Endothelial cell of umbilical vein (primary cell): ENCODE results near the gene TRPT1. TPM values are rescaled to one million over a fixed set of nuclear protein-coding genes. Genes with fewer than 3 reads are reported as not detected.

ENCODE experiments used
- BruUV-seq: library from RNA; stranded (reverse); fragments of 400-500 nt; replicated peaks from 2 replicates; lab custom pipeline; 2021; lab: Mats Ljungman, UMichigan
- CTCF ChIA-PET: fragments of 300-600, 350-600 bp; sonication (Branson Sonifier 250); formaldehyde crosslinking; loops from one replicate; lab custom pipeline; 2021; ENCODE audit warnings: antibody characterized with exemption, inconsistent platforms; lab: Charles Lee
- POLR2A ChIA-PET: fragments of 300-600, 350-600 bp; sonication (Branson Sonifier 250); formaldehyde crosslinking; loops from one replicate; lab custom pipeline; 2021; ENCODE audit warnings: antibody characterized with exemption, inconsistent platforms; lab: Charles Lee
- DNase-seq: peaks from one replicate; pipeline ENCODE4 v3.0.0-alpha.2; 2011; ENCODE audit warnings: low read depth, low spot score
- FAIRE-seq: peaks from 2 replicates; lab custom pipeline; 2011; peaks lifted over from hg19 to GRCh38; lab: Jason Lieb, UNC
- H2AFZ ChIP-seq: 2 replicates; pipeline ENCODE4 v1.6.0; 2012; ENCODE audit warnings: low read depth, low read length, control low read depth, inconsistent platforms
- H3K27ac ChIP-seq: 2 replicates; pipeline ENCODE4 v1.5.1; 2011; ENCODE audit warnings: low read depth, mild to moderate bottlenecking, control low read depth, low read length, moderate library complexity; ENCODE audit not compliant: insufficient read depth
- H3K27me3 ChIP-seq, 2 experiments: 2 replicates each; pipeline versions ENCODE4 v1.6.0 to v1.6.1; 2011; ENCODE audit warnings: low read length in 2 of 2, mixed read lengths in 1 of 2; ENCODE audit not compliant: control insufficient read depth in 2 of 2, insufficient read depth in 2 of 2
- H3K36me3 ChIP-seq, 2 experiments: 2 replicates in 1 of 2; 3 replicates in 1 of 2; pipeline ENCODE4 v1.5.1; 2011; ENCODE audit warnings: low read length in 2 of 2, mild to moderate bottlenecking in 1 of 2, moderate library complexity in 1 of 2; ENCODE audit not compliant: control insufficient read depth in 2 of 2, insufficient read depth in 2 of 2; ENCODE audit errors: extremely low read depth in 1 of 2
- H3K4me1 ChIP-seq: 3 replicates; pipeline ENCODE4 v1.5.1; 2011; ENCODE audit warnings: mild to moderate bottlenecking, low read length; ENCODE audit not compliant: control insufficient read depth, insufficient read depth; ENCODE audit errors: extremely low read depth
- H3K4me2 ChIP-seq: 2 replicates; pipeline ENCODE4 v1.6.1; 2011; ENCODE audit warnings: low read length, control low read depth, mixed read lengths; ENCODE audit not compliant: insufficient read depth
- H3K4me3 ChIP-seq, 3 experiments: fragments of 200-600 bp in 1 of 3; sonication (generic), shearing (Covaris generic) in 1 of 3; replicated peaks in 1 of 3; 2 replicates each; pipeline ENCODE4 v1.5.1; 2011 to 2016; ENCODE audit warnings: control low read depth in 3 of 3, low read length in 3 of 3, mild to moderate bottlenecking in 2 of 3, inconsistent platforms in 1 of 3, low read depth in 1 of 3, moderate library complexity in 1 of 3; ENCODE audit not compliant: insufficient read depth in 1 of 3
- H3K79me2 ChIP-seq: 2 replicates; pipeline ENCODE4 v1.6.0; 2012; ENCODE audit warnings: low read length, inconsistent platforms; ENCODE audit not compliant: control insufficient read depth, insufficient read depth
- H3K9ac ChIP-seq: replicated peaks from 2 replicates; pipeline ENCODE3; 2011; ENCODE audit warnings: low read length, control low read depth; ENCODE audit not compliant: insufficient read depth; ENCODE audit errors: extremely low read depth
- H3K9me1 ChIP-seq: replicated peaks from 3 replicates; pipeline ENCODE4 v1.6.0; 2011; ENCODE audit warnings: mild to moderate bottlenecking, low read length; ENCODE audit not compliant: control insufficient read depth, insufficient read depth; ENCODE audit errors: extremely low read depth
- H3K9me3 ChIP-seq: replicated peaks from 2 replicates; pipeline ENCODE4 v1.5.1; 2012; ENCODE audit warnings: low read length, inconsistent platforms; ENCODE audit not compliant: control insufficient read depth, insufficient read depth
- H4K20me1 ChIP-seq: replicated peaks from 2 replicates; pipeline ENCODE3; 2011; ENCODE audit warnings: mild to moderate bottlenecking, low read length; ENCODE audit not compliant: control insufficient read depth, insufficient read depth; ENCODE audit errors: extremely low read depth
- EZH2 ChIP-seq: IDR thresholded peaks from 2 replicates; pipeline ENCODE4 v1.6.1; 2012; ENCODE audit warnings: borderline replicate concordance, low read depth, mild to moderate bottlenecking, moderate library complexity, low read length, inconsistent platforms; ENCODE audit not compliant: severe bottlenecking
- FOS ChIP-seq: IDR thresholded peaks from 2 replicates; pipeline ENCODE4 v1.6.1; 2011; ENCODE audit warnings: mild to moderate bottlenecking, low read length, moderate library complexity, borderline replicate concordance; ENCODE audit not compliant: insufficient read depth
- GATA2 ChIP-seq: IDR thresholded peaks from 2 replicates; pipeline ENCODE4 v1.7.0; 2011; ENCODE audit warnings: low read depth, mild to moderate bottlenecking, moderate library complexity, mixed read lengths, low read length; ENCODE audit not compliant: insufficient read length, insufficient read depth
- JUN ChIP-seq: IDR thresholded peaks from 2 replicates; pipeline ENCODE4 v1.6.1; 2011; ENCODE audit warnings: borderline replicate concordance, low read depth; ENCODE audit not compliant: insufficient read length, insufficient read depth
- MYC ChIP-seq: IDR thresholded peaks from one replicate; pipeline ENCODE4 v1.6.1; 2011; ENCODE audit warnings: mild to moderate bottlenecking, low read depth, low read length
- POLR2A ChIP-seq: IDR thresholded peaks from 2 replicates; pipeline ENCODE4 v1.6.1; 2012; ENCODE audit warnings: low read depth, mild to moderate bottlenecking, control low read depth, low read length
- POLR2AphosphoS5 ChIP-seq: IDR thresholded peaks from 2 replicates; pipeline ENCODE4 v1.6.1; 2012; ENCODE audit warnings: low read depth, mild to moderate bottlenecking, control low read depth, low read length, moderate library complexity; ENCODE audit not compliant: insufficient read depth
- dilution Hi-C: fragments of 300-500 bp; cut with MboI; formaldehyde crosslinking; loops from one replicate; pipeline ENCODE4 v1.15.0; 2019; ENCODE audit warnings: low sequenced_read_pairs; ENCODE audit not compliant: extremely low pct_ligation_motif_present
- intact Hi-C: fragments of 100-400 bp; cut with micrococcal nuclease; formaldehyde crosslinking; loops from one replicate; pipeline ENCODE4 v1.10.0; 2022
- polyA plus RNA-seq, 4 experiments: library from polyadenylated mRNA; depleted of rRNA in 3 of 4; stranded (reverse) in 3 of 4; unstranded in 1 of 4; fragments of >200 nt; gene quantifications; 2 replicates each; pipeline versions ENCODE4 v1.2.1 to v1.2.3, GENCODE V29; 2011 to 2012; ENCODE audit warnings: missing spikeins in 1 of 4
- total RNA-seq: library from RNA; stranded (reverse); gene quantifications from 2 replicates; pipeline ENCODE4 v1.2.3, GENCODE V29; 2021
- TF ChIP-seq, protein P1 (sequence below): IDR thresholded peaks from 2 replicates; pipeline ENCODE4 v1.6.1; 2011; ENCODE audit not compliant: insufficient read depth, insufficient read length
- TF ChIP-seq, protein P2 (sequence below), 2 donors: IDR thresholded peaks; 1 replicate in 1 of 2; 2 replicates in 1 of 2; pipeline ENCODE4 v1.5.1; 2011; ENCODE audit warnings: low read length in 2 of 2, mild to moderate bottlenecking in 2 of 2, moderate library complexity in 2 of 2, control low read depth in 1 of 2, inconsistent platforms in 1 of 2, low read depth in 1 of 2; ENCODE audit not compliant: insufficient read depth in 1 of 2; ENCODE audit errors: extremely low read depth in 1 of 2

Gene TRPT1
- total and polyA plus RNA-seq, 2 donors (not counting 3 experiments of a cell fraction or from before 2014, with no cell fraction given): 26.2 to 56.6 TPM

DNA sequence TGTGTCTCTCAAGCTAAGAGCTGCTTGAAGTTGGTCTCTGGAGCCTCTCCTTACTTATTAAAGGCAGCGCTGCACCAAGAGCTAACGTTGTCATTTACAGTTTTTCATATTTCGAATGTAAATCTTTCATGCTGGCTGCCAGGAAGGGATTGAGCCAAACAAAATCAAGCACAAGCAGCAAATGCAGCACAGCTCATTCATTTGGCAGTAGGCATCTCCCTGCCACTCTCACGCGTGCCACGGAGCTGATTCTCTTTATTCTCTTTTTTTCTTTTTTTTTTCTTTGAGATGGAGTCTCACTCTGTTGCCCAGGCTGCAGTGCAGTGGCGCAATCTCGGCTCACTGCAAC is 7.0 kb upstream of the TRPT1 start:
- Histone ChIP-seq H3K9me1 (no peaks in the 10 kb centered on the region), H3K27ac (no peak overlapping the region), H3K4me2 (no peak overlapping the region), H3K9me3 (no peaks in the 10 kb centered on the region), H2AFZ (no peak overlapping the region), H4K20me1 (no peaks in the 10 kb centered on the region), H3K27me3 (no peaks in the 10 kb centered on the region), H3K9ac (no peak overlapping the region), H3K4me3 (no peak overlapping the region), H3K79me2 (no peaks in the 10 kb centered on the region), H3K4me1 (peaks cover 10% of the 10 kb centered on the region), H3K36me3 (peaks cover 3 to 4% of the 10 kb centered on the region in 2 experiments)
- CTCF ChIA-PET: interaction anchor here (1.1 to 2.1 kb wide), 3 partner anchors 26 to 68 kb away, joined by 4 to 10 read pairs (median 6); no protein-coding TSS in a partner anchor
- POLR2A ChIA-PET: no interaction called here
- intact Hi-C loops (loop anchor here (5.0 kb wide), 1 partner anchor 46 kb away; the partner anchor contains the start of gene STIP1), dilution Hi-C loops (no loop called here)
- TF ChIP-seq JUN: no peak
- TF ChIP-seq, protein P1, sequence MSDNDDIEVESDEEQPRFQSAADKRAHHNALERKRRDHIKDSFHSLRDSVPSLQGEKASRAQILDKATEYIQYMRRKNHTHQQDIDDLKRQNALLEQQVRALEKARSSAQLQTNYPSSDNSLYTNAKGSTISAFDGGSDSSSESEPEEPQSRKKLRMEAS: no peak
- TF ChIP-seq, protein P2, sequence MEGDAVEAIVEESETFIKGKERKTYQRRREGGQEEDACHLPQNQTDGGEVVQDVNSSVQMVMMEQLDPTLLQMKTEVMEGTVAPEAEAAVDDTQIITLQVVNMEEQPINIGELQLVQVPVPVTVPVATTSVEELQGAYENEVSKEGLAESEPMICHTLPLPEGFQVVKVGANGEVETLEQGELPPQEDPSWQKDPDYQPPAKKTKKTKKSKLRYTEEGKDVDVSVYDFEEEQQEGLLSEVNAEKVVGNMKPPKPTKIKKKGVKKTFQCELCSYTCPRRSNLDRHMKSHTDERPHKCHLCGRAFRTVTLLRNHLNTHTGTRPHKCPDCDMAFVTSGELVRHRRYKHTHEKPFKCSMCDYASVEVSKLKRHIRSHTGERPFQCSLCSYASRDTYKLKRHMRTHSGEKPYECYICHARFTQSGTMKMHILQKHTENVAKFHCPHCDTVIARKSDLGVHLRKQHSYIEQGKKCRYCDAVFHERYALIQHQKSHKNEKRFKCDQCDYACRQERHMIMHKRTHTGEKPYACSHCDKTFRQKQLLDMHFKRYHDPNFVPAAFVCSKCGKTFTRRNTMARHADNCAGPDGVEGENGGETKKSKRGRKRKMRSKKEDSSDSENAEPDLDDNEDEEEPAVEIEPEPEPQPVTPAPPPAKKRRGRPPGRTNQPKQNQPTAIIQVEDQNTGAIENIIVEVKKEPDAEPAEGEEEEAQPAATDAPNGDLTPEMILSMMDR (IDR thresholded peaks at IDR 0.05; ENCODE audit: extremely low read depth in 1 of 2, insufficient read depth in 1 of 2, low read depth in 1 of 2, low read length in 2 of 2): no peak
- no peak for TF ChIP-seq GATA2
- TF ChIP-seq MYC: no peak
- TF ChIP-seq POLR2A: no peak
- TF ChIP-seq EZH2: no peak
- no peak for TF ChIP-seq POLR2AphosphoS5
- TF ChIP-seq FOS: no peak
- DNase-seq (no peak), FAIRE-seq (no peak)
- BruUV-seq: no TSS peak
